Breast epithelium (tissue), 3 donors: Measurements from ENCODE around the gene MATN1.

ENCODE experiments used
- POLR2A ChIP-seq: fragments of 450-650 bp; IDR thresholded peaks from one replicate; pipeline ENCODE4 v1.6.1; 2016; ENCODE audit warnings: antibody characterized with exemption, mild to moderate bottlenecking, moderate library complexity
- TF ChIP-seq, protein P1 (sequence below), 3 donors: fragments of 450-650 bp; IDR thresholded peaks; one replicate each; pipeline ENCODE4 v1.5.1; 2016 to 2017; ENCODE audit warnings: antibody characterized with exemption in 3 of 3, mild to moderate bottlenecking in 3 of 3, moderate library complexity in 3 of 3

DNA sequence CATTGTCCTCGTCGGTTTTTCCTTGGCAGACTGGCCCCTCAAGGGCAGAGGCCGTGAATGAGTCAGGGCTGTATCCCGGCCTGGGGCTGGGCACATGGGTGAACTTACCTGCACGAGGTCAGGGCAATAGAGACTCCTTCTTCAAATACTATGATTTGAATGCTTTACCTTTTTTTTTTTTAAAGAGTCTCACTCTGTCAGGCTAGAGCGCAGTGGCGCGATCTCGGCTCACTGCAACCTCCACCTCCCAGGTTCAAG, 29.2 kb upstream of the MATN1 start:
- no peak for TF ChIP-seq POLR2A
- TF ChIP-seq, protein P1, sequence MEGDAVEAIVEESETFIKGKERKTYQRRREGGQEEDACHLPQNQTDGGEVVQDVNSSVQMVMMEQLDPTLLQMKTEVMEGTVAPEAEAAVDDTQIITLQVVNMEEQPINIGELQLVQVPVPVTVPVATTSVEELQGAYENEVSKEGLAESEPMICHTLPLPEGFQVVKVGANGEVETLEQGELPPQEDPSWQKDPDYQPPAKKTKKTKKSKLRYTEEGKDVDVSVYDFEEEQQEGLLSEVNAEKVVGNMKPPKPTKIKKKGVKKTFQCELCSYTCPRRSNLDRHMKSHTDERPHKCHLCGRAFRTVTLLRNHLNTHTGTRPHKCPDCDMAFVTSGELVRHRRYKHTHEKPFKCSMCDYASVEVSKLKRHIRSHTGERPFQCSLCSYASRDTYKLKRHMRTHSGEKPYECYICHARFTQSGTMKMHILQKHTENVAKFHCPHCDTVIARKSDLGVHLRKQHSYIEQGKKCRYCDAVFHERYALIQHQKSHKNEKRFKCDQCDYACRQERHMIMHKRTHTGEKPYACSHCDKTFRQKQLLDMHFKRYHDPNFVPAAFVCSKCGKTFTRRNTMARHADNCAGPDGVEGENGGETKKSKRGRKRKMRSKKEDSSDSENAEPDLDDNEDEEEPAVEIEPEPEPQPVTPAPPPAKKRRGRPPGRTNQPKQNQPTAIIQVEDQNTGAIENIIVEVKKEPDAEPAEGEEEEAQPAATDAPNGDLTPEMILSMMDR (IDR thresholded peaks at IDR 0.05): no peak
